Measurements from ENCODE around the gene GRXCR1.

DNA sequence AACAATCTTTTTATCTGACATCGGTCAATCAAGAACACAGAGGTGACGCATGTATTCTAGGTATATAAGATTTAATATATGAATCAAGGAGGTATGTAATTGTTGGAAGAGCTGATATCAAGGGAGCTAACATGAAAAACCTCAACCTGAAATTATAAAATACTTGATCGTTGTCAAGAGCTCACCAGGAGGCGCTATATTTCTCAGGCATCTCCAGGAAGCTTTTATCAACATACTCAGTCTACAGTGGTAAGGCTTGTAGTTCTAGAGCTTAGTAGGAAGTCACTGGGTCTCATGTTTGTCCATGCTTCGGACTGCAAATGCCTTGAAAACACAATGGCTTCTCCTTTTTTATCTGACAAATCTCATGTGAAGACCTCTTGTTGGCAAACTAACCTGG is 156.1 kb downstream of the GRXCR1 start:
- TF ChIP-seq, protein P1, sequence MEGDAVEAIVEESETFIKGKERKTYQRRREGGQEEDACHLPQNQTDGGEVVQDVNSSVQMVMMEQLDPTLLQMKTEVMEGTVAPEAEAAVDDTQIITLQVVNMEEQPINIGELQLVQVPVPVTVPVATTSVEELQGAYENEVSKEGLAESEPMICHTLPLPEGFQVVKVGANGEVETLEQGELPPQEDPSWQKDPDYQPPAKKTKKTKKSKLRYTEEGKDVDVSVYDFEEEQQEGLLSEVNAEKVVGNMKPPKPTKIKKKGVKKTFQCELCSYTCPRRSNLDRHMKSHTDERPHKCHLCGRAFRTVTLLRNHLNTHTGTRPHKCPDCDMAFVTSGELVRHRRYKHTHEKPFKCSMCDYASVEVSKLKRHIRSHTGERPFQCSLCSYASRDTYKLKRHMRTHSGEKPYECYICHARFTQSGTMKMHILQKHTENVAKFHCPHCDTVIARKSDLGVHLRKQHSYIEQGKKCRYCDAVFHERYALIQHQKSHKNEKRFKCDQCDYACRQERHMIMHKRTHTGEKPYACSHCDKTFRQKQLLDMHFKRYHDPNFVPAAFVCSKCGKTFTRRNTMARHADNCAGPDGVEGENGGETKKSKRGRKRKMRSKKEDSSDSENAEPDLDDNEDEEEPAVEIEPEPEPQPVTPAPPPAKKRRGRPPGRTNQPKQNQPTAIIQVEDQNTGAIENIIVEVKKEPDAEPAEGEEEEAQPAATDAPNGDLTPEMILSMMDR (conservative IDR thresholded peaks at IDR 0.05 in 1 of 2, IDR thresholded peaks at IDR 0.05 in 1 of 2; ENCODE audit: extremely low read depth in 1 of 2, insufficient read depth in 1 of 2, low read depth in 1 of 2, low read length in 2 of 2): no peak
- no peak for TF ChIP-seq EZH2 (IDR thresholded peaks at IDR 0.05; ENCODE audit: borderline replicate concordance, low read length)
